NT2/D1 (cell line): Measurements from ENCODE around the gene CHST15.
A peak's percentile ranks its signal among the peaks of the same experiment; 100 is the strongest.
"Not testable (repeated sequence)": the region's sequence is repeated elsewhere in the genome, so short reads cannot be mapped to it uniquely, and the experiment has no call there.

Experiments
- DNase-seq: peaks from one replicate; pipeline ENCODE4 v3.0.0-alpha.2; 2011; ENCODE audit warnings: low read depth, low spot score
- H3K27me3 ChIP-seq: 2 replicates; pipeline ENCODE4 v1.6.0; 2011; ENCODE audit warnings: mild to moderate bottlenecking; ENCODE audit not compliant: insufficient read length, insufficient read depth
- H3K36me3 ChIP-seq: 2 replicates; pipeline ENCODE4 v1.6.1; 2011; ENCODE audit warnings: mild to moderate bottlenecking, low read length, mixed read lengths; ENCODE audit not compliant: insufficient read depth, insufficient read length
- H3K4me1 ChIP-seq: 2 replicates; pipeline ENCODE4 v1.5.1; 2011; ENCODE audit not compliant: insufficient read depth, insufficient read length
- H3K4me3 ChIP-seq: 2 replicates; pipeline ENCODE4 v1.5.1; 2011; ENCODE audit warnings: low read depth; ENCODE audit not compliant: insufficient read length
- H3K9ac ChIP-seq: 2 replicates; pipeline ENCODE4 v1.6.0; 2011; ENCODE audit warnings: low read depth; ENCODE audit not compliant: insufficient read length
- H3K9me3 ChIP-seq: 2 replicates; pipeline ENCODE4 v1.5.1; 2011; ENCODE audit warnings: mild to moderate bottlenecking, low read length; ENCODE audit not compliant: insufficient read depth
- SUZ12 ChIP-seq: IDR thresholded peaks from 2 replicates; pipeline ENCODE4 v1.6.1; 2011; ENCODE audit not compliant: insufficient read length, insufficient read depth; ENCODE audit errors: extremely low read depth
- YY1 ChIP-seq: IDR thresholded peaks from 2 replicates; pipeline ENCODE4 v1.6.1; 2011; ENCODE audit not compliant: insufficient read length, insufficient read depth
- ZNF274 ChIP-seq: IDR thresholded peaks from 2 replicates; pipeline ENCODE4 v1.6.1; 2011; ENCODE audit warnings: mild to moderate bottlenecking, low read depth, low read length

Gene CHST15

DNA sequence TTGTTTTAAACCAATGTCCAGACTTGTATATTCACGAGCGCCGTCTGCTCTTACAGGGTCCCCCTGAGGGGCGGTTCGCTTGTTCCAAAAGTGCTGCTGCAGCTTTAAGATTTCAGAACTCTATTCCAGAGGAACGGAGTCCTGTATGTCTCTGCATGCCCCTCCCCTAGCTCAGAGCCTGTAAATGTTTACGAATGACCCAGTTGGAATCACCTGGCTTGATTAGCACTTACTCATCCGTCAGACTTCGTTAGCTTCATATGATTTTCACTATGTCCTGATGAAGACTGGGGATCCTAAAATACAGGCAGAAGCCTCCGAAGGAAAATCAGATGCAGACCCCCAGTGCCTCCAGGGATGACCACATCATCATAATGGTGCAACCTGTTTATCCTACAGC lies 4.5 kb upstream of the CHST15 start:
- no peaks in the 10 kb centered on the region for H3K36me3 ChIP-seq
- H3K27me3 ChIP-seq = peaks cover 4% of the 10 kb centered on the region
- DNase-seq = no peak
- no peak overlapping the region for H3K4me3 ChIP-seq
- no peak overlapping the region for H3K9ac ChIP-seq
- H3K9me3 ChIP-seq = peaks cover 14% of the 10 kb centered on the region; the same call in 1 of the 2 replicates
- TF ChIP-seq SUZ12 (no peak), ZNF274 (no peak), YY1 (no peak)
- H3K4me1 ChIP-seq = no peaks in the 10 kb centered on the region

DNA sequence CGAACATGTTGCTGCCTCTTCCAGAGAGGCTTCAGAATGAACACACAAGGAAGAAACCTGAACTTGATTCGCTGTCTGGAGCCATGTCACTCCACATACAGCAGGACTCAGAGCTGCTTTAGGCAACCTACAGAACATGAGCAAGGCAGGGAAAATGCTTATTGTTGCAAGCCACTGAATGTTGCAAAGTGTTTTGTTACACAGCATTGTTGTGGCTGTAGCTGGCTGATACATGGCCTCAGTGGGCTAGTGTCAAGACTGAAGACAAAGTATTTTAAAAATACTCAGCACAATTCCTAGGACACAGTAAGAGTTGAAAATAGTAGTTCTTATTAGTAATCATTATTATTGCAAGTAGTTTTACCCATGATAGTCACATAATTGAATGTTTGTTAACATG lies 3.1 kb upstream of the CHST15 start:
- Histone ChIP-seq H3K27me3 (peaks cover 10% of the 10 kb centered on the region), H3K4me3 (no peak overlapping the region)
- no peak for TF ChIP-seq ZNF274
- no peak for TF ChIP-seq YY1
- no peak for TF ChIP-seq SUZ12

GRCh38 chr10:124095801-124096200 lies 2.4 kb upstream of the CHST15 start:
- not testable (repeated sequence) for H3K4me1 ChIP-seq, H3K9ac ChIP-seq, DNase-seq, H3K36me3 ChIP-seq, H3K4me3 ChIP-seq
- peaks cover 14% of the 10 kb centered on the region; the same call in 1 of the 2 replicates for H3K9me3 ChIP-seq
- peaks cover 17% of the 10 kb centered on the region for H3K27me3 ChIP-seq

More for the DNA sequence above, 3.1 kb upstream of the CHST15 start:
- Histone ChIP-seq H3K36me3 (no peaks in the 10 kb centered on the region), H3K9ac (no peak overlapping the region), H3K9me3 (peaks cover 14% of the 10 kb centered on the region; the same call in 1 of the 2 replicates), H3K4me1 (no peaks in the 10 kb centered on the region)
- DNase-seq = no peak

DNA sequence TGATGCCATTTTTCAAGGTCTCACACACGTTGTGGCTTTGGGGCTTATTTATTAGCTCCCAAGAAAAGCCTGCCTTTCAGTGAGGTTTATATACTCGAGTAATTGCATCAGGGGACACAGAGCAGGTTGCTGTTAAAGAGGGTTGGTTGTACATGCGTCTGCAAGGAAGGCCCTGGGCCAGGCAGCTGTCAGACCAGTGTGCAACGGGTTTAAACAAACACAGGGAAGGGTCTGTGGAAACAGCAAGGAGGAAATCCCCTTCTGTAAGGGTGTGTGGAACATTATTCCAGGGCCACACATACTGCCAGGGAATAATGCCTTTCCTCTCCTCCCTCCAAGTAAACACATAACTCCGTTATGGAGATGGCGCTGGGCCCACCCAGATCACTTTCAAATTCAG lies 1.7 kb upstream of the CHST15 start:
- H3K27me3 ChIP-seq = peaks cover 24% of the 10 kb centered on the region
- peaks cover 8% of the 10 kb centered on the region; the same call in 1 of the 2 replicates for H3K9me3 ChIP-seq
- DNase-seq = no peak
- H3K9ac ChIP-seq = no peak overlapping the region
- peaks cover 2% of the 10 kb centered on the region for H3K4me1 ChIP-seq
- no peak for TF ChIP-seq ZNF274
- TF ChIP-seq YY1 = no peak
- no peak for TF ChIP-seq SUZ12
- H3K4me3 ChIP-seq = no peak overlapping the region
- peaks cover 7% of the 10 kb centered on the region for H3K36me3 ChIP-seq

DNA sequence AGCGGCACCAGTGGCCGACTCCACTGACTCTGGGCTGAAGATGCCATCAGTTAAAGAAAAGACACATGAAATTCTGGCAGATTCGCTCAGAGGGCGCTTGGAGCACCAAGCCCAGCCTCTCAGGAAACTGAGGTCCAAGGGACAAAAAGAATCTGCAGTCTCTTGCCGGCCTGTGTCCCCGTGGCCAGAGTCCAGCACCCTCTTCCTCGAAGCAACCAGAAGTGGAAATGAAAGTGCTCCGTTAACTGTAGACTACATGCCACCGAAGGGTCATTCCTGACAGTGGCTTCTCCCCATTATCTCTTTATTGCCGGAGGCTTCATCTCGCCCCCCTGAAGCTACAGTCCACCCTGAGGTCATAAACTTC lies 1.0 kb upstream of the CHST15 start:
- TF ChIP-seq YY1 (no peak), SUZ12 (no peak), ZNF274 (no peak)
- Histone ChIP-seq H3K4me1 (peaks cover 2% of the 10 kb centered on the region), H3K9ac (peak overlapping the region; percentile 56), H3K4me3 (peak overlapping the region; percentile 73), H3K36me3 (peaks cover 13% of the 10 kb centered on the region), H3K27me3 (peaks cover 24% of the 10 kb centered on the region), H3K9me3 (peaks cover 6% of the 10 kb centered on the region; the same call in 1 of the 2 replicates)
- no peak for DNase-seq

GRCh38 chr10:124093774-124094418 lies 498 bp upstream of the CHST15 start:
- H3K4me3 ChIP-seq = peak overlapping the region; percentile 73

DNA sequence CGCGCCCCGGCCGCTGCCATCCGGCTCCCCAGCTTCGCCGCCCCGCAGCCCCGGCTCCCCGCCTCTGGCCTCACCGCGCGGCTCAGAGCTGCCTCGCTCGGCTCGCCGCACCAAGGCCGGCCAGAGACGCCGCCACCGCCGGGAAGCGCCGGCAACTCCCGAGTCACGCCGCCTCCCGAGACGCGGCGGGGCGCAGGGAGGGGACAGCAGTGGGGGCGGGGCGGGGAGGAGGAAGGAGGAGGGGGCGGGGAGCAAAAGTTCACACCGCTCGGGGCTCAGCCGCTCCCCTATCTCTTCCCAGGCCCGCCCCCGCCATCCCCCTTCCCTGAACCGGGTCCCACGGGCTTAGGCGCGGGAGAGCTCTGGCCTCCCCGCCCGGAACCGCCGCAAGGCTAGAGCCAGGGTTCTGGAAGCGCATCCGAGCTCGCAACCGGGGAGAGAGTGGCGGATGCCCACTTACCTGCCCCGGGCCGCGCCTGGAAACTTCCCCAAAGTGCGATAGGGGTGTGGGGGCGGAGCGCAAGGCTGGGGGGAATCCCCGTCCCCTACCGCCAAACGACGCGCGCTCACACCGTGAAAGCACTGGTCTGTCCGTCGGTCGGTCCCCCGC lies 1.0 kb downstream of the CHST15 start:
- Histone ChIP-seq H3K27me3 (peaks cover 24% of the 10 kb centered on the region), H3K9me3 (peaks cover 6% of the 10 kb centered on the region; the same call in 1 of the 2 replicates), H3K36me3 (peaks cover 13% of the 10 kb centered on the region), H3K4me1 (peaks cover 2% of the 10 kb centered on the region), H3K9ac (peak overlapping the region; percentile 91), H3K4me3 (peak overlapping the region; percentile 73)
- no peak for DNase-seq
- no peak for TF ChIP-seq YY1
- no peak for TF ChIP-seq SUZ12
- no peak for TF ChIP-seq ZNF274

More at GRCh38 chr10:124093774-124094418, 498 bp upstream of the CHST15 start:
- Histone ChIP-seq H3K36me3 (peaks cover 13% of the 10 kb centered on the region), H3K9ac (peak overlapping the region; percentile 42), H3K27me3 (peaks cover 24% of the 10 kb centered on the region)
- not testable (repeated sequence) for H3K4me1 ChIP-seq, H3K9me3 ChIP-seq, DNase-seq
